ENCODE results near the gene WNK1.
"Not testable (repeated sequence)": the region's sequence is repeated elsewhere in the genome, so short reads cannot be mapped to it uniquely, and the experiment has no call there.

- not testable (repeated sequence) for TF ChIP-seq BCL11A (tag by site-specific recombination; IDR thresholded peaks at IDR 0.05; ENCODE audit: low read depth); ZNF670 (tag by site-specific recombination; IDR thresholded peaks at IDR 0.05; ENCODE audit: low read depth); CTCF (tag by site-specific recombination; IDR thresholded peaks at IDR 0.05); ZNF707 (tag by site-specific recombination; IDR thresholded peaks at IDR 0.05); ZNF561 (tag by site-specific recombination; IDR thresholded peaks at IDR 0.05; ENCODE audit: borderline replicate concordance); TCF7L2 (IDR thresholded peaks at IDR 0.05; ENCODE audit: borderline replicate concordance, low read depth, low read length); ZNF704 (tag by site-specific recombination; IDR thresholded peaks at IDR 0.05); KLF1 (tag by site-specific recombination; IDR thresholded peaks at IDR 0.05); ZNF660 (tag by site-specific recombination; IDR thresholded peaks at IDR 0.05); ZNF140 (tag by site-specific recombination; IDR thresholded peaks at IDR 0.05); ZBTB26 (tag by site-specific recombination; optimal IDR thresholded peaks at IDR 0.05); ZNF202 (tag by site-specific recombination; IDR thresholded peaks at IDR 0.05; ENCODE audit: borderline replicate concordance); ZNF248 (tag by site-specific recombination; IDR thresholded peaks at IDR 0.05)
Measured at GRCh38 chr12:935891-936290, 183.5 kb downstream of the WNK1 start.

Data from HEK293 (cell line).